ENCODE results near the gene TMEM95. TPM values are rescaled to one million over a fixed set of nuclear protein-coding genes. Genes with fewer than 3 reads are reported as not detected.

The TMEM95 gene
- total RNA-seq, 4 donors from 2014 or later, result not detected

DNA sequence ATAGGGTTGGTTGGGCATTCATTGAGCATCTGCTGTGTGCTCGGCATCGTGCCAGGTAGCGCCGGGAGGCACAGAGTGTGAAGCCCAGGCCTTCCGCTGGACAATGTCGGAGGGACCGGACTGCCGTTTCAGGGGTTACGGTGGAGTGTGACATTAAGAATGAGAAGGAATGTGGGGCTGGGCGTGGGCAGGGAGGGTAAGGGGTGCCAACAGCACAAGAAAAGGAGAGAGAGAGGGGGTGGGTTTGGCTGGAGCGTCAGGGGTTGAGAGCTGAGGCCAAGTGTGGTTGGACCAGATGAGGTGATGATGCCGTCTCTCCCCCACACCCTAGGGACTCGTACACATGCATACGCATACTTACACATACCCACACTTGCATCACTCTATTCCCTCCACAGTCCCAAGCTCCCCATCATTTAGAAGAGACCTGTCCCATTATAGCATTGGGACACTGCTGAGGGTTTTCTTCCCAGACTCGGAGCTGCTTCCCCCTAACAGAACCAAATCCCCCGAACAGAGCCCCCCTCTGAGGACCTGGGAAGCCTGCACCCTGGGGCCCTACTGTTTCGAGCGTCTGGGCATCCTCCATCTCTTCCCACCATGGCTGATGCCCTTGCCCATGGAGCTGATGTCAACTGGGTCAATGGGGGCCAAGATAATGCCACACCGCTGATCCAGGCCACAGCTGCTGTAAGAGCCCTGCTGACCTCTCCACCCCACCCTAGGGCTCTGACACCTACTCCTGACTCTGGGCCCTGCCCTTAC lies 6.3 kb upstream of the TMEM95 start:
- in situ Hi-C loops (cut with MboI; ENCODE audit: low sequenced_read_pairs in 4 of 4), result loop anchor here in 1 of 4 donors (10.0 to 25.0 kb wide), 2 partner anchors 216 to 311 kb away; partner anchors contain the start of genes SENP3, SLC16A11 and SLC16A13
- Histone ChIP-seq H3K9me3 (no peaks in the 10 kb centered on the region), H3K36me3 (no peaks in the 10 kb centered on the region), H3K27ac (peak overlapping the region; percentile 93 to 98 (median 96)), H3K4me1 (peaks cover 22 to 40% of the 10 kb centered on the region in 2 donors), H3K27me3 (no peaks in the 10 kb centered on the region), H3K4me3 (no peak overlapping the region)
- intact Hi-C loops (cut with DNase I; ENCODE audit: low total_unique reads), result loop anchor here (10.0 kb wide), 1 partner anchor 304 kb away; the partner anchor contains the start of gene SLC16A11
- ATAC-seq (no peak), DNase-seq (no peak)
- TF ChIP-seq POLR2A (IDR thresholded peaks at IDR 0.05) (no peak), CTCF (IDR thresholded peaks at IDR 0.05 in 4 of 5, conservative IDR thresholded peaks at IDR 0.05 in 1 of 5) (no peak)

DNA sequence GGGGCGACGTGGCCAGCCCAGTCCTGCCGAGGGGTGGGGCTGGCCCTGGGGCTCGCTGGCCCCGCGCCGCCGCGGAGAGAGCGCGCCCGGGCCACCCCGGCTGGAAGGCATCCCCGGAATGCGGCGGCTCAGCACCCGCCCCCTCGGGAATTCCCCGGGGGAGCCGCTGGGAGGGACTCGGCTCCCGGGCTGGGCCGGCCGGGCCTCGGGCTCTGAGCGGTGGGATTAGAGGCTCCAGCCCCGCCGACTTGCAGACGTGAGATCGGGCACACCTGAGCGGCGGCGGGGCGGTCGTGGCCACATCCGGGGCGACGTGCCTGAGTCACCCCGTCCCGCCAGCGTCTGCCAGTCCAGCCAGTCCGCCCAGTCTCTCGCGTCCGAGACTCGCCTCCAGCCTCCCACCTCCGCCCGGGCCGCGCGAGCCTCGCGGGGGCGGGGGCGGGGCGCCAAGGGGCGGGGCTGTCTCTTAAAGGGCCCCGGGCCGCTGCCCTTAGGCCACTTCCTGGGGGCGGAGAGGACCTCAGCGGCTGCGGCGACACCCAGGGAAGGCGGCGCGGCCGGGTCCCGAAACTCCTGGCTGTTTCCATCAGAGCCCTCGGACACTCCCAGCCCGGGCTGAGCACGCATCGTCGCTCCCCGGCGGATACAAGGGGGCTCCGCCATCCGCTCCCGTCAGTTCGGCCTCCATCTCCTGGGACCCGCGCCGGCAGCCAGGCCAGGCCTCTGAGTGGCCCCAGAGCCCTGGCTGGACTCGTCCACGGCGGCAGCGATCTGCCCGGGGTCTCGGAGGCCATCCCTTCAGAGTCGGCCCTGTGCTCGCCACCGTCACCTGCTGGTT lies 3.1 kb upstream of the TMEM95 start, which contains the start of gene KCTD11:
KCTD11 (plus strand) TSS at position 498 of the 838 bp plus-strand sequence.
- intact Hi-C loops (cut with DNase I; ENCODE audit: low total_unique reads), result loop anchor here (1.0 to 2.0 kb wide), 6 partner anchors 51 to 335 kb away; partner anchors contain the start of genes POLR2A, SENP3, SLC2A4 and TP53
- H3K27me3 ChIP-seq, result no peaks in the 10 kb centered on the region
- in situ Hi-C loops (cut with MboI; ENCODE audit: low sequenced_read_pairs in 4 of 4), result loop anchor here in 2 of 4 donors (25.0 kb wide), 2 partner anchors 160 to 185 kb away; partner anchors contain the start of gene TNFSF12 (in 1 of the 2)
- H3K36me3 ChIP-seq, result no peaks in the 10 kb centered on the region
- TF ChIP-seq CTCF (IDR thresholded peaks at IDR 0.05 in 4 of 5, conservative IDR thresholded peaks at IDR 0.05 in 1 of 5), result peak in 3 of 5 experiments; percentile 58 to 74 (median 60)
- TF ChIP-seq POLR2A (IDR thresholded peaks at IDR 0.05), result peak; percentile 72 to 75
- peak; percentile 84 to 91 for DNase-seq
- H3K4me1 ChIP-seq, result peaks cover 22 to 40% of the 10 kb centered on the region in 2 donors
- peak within 1 kb of the TSS; percentile 71 to 100 (median 84) for H3K4me3 ChIP-seq
- peak; percentile 70 to 81 for ATAC-seq
- H3K9me3 ChIP-seq, result no peaks in the 10 kb centered on the region
- peak within 1 kb of the TSS; percentile 93 to 98 (median 96) for H3K27ac ChIP-seq

GRCh38 chr17:7352503-7352889 lies 2.5 kb upstream of the TMEM95 start:
- intact Hi-C loops (cut with DNase I; ENCODE audit: low total_unique reads), result loop anchor here (1.0 to 2.0 kb wide), 4 partner anchors 50 to 209 kb away; partner anchors contain the start of genes POLR2A and SENP3

More at GRCh38 chr17:7352503-7352889, 2.5 kb upstream of the TMEM95 start:
- Histone ChIP-seq H3K27ac (peak overlapping the region; percentile 93 to 98 (median 96)), H3K36me3 (no peaks in the 10 kb centered on the region), H3K4me1 (peaks cover 26 to 38% of the 10 kb centered on the region in 2 donors), H3K9me3 (no peaks in the 10 kb centered on the region), H3K4me3 (peak overlapping the region; percentile 71 to 100 (median 84)), H3K27me3 (no peaks in the 10 kb centered on the region)
- in situ Hi-C loops (cut with MboI; ENCODE audit: low sequenced_read_pairs in 4 of 4), result loop anchor here in 2 of 4 donors (25.0 kb wide), 2 partner anchors 160 to 185 kb away; partner anchors contain the start of gene TNFSF12 (in 1 of the 2)
- DNase-seq, result no peak
- ATAC-seq, result no peak
- TF ChIP-seq CTCF (IDR thresholded peaks at IDR 0.05 in 4 of 5, conservative IDR thresholded peaks at IDR 0.05 in 1 of 5), result peak in 2 of 5 experiments; percentile 42 to 58
- TF ChIP-seq POLR2A (IDR thresholded peaks at IDR 0.05), result no peak

Measured in gastrocnemius medialis (tissue), 4 donors.